Astrocyte (in vitro differentiated cells and primary cell): ENCODE measurements around the gene ENTPD8.

Experiments
- CTCF ChIP-seq: IDR thresholded peaks from 2 replicates; pipeline ENCODE4 v1.5.1; 2011; ENCODE audit warnings: low read depth, mild to moderate bottlenecking, inconsistent platforms, low read length, moderate library complexity; ENCODE audit not compliant: insufficient read depth
- EZH2 ChIP-seq: IDR thresholded peaks from 2 replicates; pipeline ENCODE4 v1.6.1; 2012; ENCODE audit warnings: mild to moderate bottlenecking, low read length, inconsistent platforms; ENCODE audit not compliant: insufficient read depth

DNA sequence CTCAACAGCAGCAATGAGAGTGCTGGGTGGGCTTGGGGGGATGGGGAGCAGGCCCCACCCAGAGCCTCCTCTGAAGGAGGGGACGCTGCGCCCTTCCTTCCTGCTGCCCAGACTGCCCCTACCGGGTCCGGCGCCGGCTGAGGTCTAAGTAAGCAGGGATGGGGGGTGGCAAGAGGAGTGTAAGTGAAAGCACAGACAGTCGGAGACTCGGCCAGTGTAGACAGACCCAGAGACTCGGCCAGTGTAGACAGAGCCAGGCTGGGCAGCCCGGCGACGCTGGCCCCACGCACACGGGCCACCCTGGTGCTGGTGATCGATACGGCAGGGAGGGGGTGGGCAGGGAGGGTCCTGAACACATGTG lies 7.4 kb upstream of the ENTPD8 start:
- TF ChIP-seq CTCF (no peak), EZH2 (no peak)
